PC-3 (cell line): ENCODE results near the gene IWS1. TPM values are rescaled to one million over a fixed set of nuclear protein-coding genes. Genes with fewer than 3 reads are reported as not detected.

Experiments used
- ATAC-seq: fragments of 200-7000 bp; cut with Tn5 transposase; 2 replicates; pipeline ENCODE4 v1.9.1; 2020; ENCODE audit warnings: mild to moderate bottlenecking, moderate library complexity
- BruUV-seq: library from RNA; stranded (reverse); fragments of 400-500 nt; replicated peaks from 2 replicates; lab custom pipeline; 2021; lab: Mats Ljungman, UMichigan
- CTCF ChIA-PET: fragments of 300-600 bp; sonication (Branson Sonifier 250); formaldehyde crosslinking; loops from one replicate; lab custom pipeline; 2022; ENCODE audit warnings: antibody characterized with exemption; lab: Charles Lee
- POLR2A ChIA-PET: fragments of 300-600 bp; sonication (Branson Sonifier 250); formaldehyde crosslinking; loops from one replicate; lab custom pipeline; 2022; ENCODE audit warnings: antibody characterized with exemption; ENCODE audit not compliant: unreplicated experiment; lab: Charles Lee
- DNase-seq: peaks from one replicate; pipeline ENCODE4 v3.0.0-alpha.2; 2015
- H2AFZ ChIP-seq: fragments of 300-600 bp; sonication (generic); 2 replicates; pipeline ENCODE4 v1.6.0; 2016; ENCODE audit warnings: antibody characterized with exemption, low read length
- H3F3A ChIP-seq: fragments of 300-600 bp; sonication (generic); one replicate; pipeline ENCODE4 v1.6.0; 2017; ENCODE audit warnings: antibody characterized with exemption, low read length, control low read depth, mild to moderate bottlenecking; ENCODE audit not compliant: unreplicated experiment
- H3K27ac ChIP-seq: fragments of 300-600 bp; sonication (generic); 2 replicates; pipeline ENCODE4 v1.5.1; 2016; ENCODE audit warnings: mild to moderate bottlenecking, low read length
- H3K27me3 ChIP-seq: fragments of 300-600 bp; sonication (generic); 2 replicates; pipeline ENCODE4 v1.6.1; 2016; ENCODE audit warnings: low read length, mixed read lengths
- H3K36me3 ChIP-seq: fragments of 300-600 bp; sonication (generic); 2 replicates; pipeline ENCODE4 v1.6.1; 2016; ENCODE audit warnings: low read depth, mixed run types, low read length, mixed read lengths
- H3K4me1 ChIP-seq: fragments of 300-600 bp; sonication (generic); 2 replicates; pipeline ENCODE4 v1.5.1; 2016; ENCODE audit warnings: low read length; ENCODE audit not compliant: insufficient read depth
- H3K4me2 ChIP-seq: fragments of 300-600 bp; sonication (generic); 2 replicates; pipeline ENCODE4 v1.6.0; 2016; ENCODE audit warnings: low read length
- H3K4me3 ChIP-seq: fragments of 300-600 bp; sonication (generic); 2 replicates; pipeline ENCODE4 v1.5.1; 2016; ENCODE audit warnings: mild to moderate bottlenecking, low read length, mixed read lengths
- H3K79me2 ChIP-seq: fragments of 300-600 bp; sonication (generic); 2 replicates; pipeline ENCODE4 v1.6.1; 2017; ENCODE audit warnings: low read length, mixed read lengths
- H3K9ac ChIP-seq: fragments of 300-600 bp; sonication (generic); 2 replicates; pipeline ENCODE4 v1.6.0; 2016; ENCODE audit warnings: mild to moderate bottlenecking, low read length
- H3K9me2 ChIP-seq: fragments of 300-600 bp; sonication (generic); replicated peaks from 2 replicates; pipeline ENCODE4 v1.6.1; 2016; ENCODE audit warnings: mixed run types, low read length, mixed read lengths
- H3K9me3 ChIP-seq: fragments of 300-600 bp; sonication (generic); 2 replicates; pipeline ENCODE4 v1.6.1; 2016; ENCODE audit warnings: low read length, mixed read lengths
- H4K20me1 ChIP-seq: fragments of 300-600 bp; sonication (generic); 2 replicates; pipeline ENCODE4 v1.6.1; 2016; ENCODE audit warnings: low read length, mixed read lengths
- EZH2 ChIP-seq: fragments of 300-600 bp; sonication (generic); IDR thresholded peaks from one replicate; pipeline ENCODE4 v1.6.1; 2017; ENCODE audit warnings: antibody characterized with exemption, mild to moderate bottlenecking, low read length; ENCODE audit not compliant: unreplicated experiment
- EZH2phosphoT487 ChIP-seq: fragments of 300-600 bp; sonication (generic); IDR thresholded peaks from 2 replicates; pipeline ENCODE4 v1.6.1; 2018; ENCODE audit warnings: mild to moderate bottlenecking, antibody characterized with exemption, low read length, borderline replicate concordance
- intact Hi-C: fragments of 100-400 bp; cut with micrococcal nuclease; formaldehyde crosslinking; loops from 2 replicates; pipeline ENCODE4 v1.9.0; 2023
- total RNA-seq: library from RNA; depleted of rRNA; stranded (reverse); fragments of >200 nt; gene quantifications from 2 replicates; pipeline ENCODE4 v1.2.3, GENCODE V29; 2014
- TF ChIP-seq, protein P1 (sequence below): fragments of 300-600 bp; sonication (generic); conservative IDR thresholded peaks from 2 replicates; pipeline ENCODE4 v1.5.1; 2017; ENCODE audit warnings: antibody characterized with exemption, low read depth, mild to moderate bottlenecking, low read length

Gene IWS1
- total RNA-seq, 1 experiment from 2014 or later = 51.4 TPM

DNA sequence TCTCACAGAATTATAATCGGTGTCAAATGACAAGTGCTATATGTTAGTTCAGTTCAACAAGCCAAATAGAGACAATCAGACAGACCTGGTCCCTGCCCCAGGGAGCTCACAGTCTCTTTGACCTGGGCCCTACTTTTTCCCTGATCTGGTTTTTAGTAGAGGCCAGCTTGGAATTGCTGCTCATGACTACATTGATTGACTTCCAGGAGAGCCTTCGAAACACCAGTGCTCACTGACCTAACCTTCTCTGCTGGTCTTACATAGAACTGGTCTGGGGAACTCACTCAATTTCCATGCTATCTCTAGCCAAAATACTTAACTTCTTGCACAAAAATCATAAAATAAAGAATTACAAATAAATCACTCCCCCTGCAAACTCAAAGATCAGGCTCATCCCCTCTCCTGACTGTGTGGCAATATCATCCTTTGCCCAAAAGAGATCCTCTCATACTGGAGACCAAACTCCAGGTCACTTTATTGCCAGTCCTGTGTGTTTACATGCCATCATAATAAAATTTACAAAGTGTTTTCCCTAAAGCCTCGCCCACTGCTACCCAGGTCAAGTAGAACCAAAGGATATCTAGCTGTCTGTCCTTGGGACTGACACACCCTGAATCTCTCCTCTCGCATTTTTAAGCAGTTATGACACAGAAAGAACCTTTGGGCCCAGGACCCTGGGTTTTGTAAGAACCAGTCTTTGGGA is 54.9 kb downstream of the IWS1 start:
- peak; percentile 40 for ATAC-seq
- POLR2A ChIA-PET = no interaction called here
- intact Hi-C loops = no loop called here

DNA sequence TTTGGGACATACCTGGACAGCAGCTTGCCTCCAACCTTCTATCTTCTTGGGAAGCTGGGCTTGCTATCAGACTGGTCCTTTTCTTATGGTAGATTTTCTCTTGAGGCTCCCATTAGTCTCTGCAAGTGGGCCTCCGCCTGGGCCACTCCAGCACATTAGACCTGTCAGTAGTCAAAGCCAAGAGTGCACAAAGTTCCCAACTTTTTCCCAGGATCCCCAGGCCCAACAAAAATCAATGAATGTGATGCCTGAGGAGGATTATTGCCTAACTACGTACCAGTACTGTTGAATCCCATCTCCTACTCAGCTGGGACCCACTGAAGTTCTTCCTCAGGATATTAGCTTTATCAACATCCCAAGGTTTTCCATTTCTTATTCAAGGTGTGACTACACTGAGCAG is 56.3 kb downstream of the IWS1 start:
- Histone ChIP-seq H3K4me2 (no peak overlapping the region), H3K9me2 (no peaks in the 10 kb centered on the region), H3K9ac (no peak overlapping the region), H3K9me3 (no peaks in the 10 kb centered on the region), H3K79me2 (no peaks in the 10 kb centered on the region), H3K36me3 (no peaks in the 10 kb centered on the region), H3K27me3 (no peaks in the 10 kb centered on the region), H3K27ac (no peak overlapping the region), H3K4me1 (no peaks in the 10 kb centered on the region), H3K4me3 (no peak overlapping the region), H4K20me1 (no peaks in the 10 kb centered on the region), H2AFZ (no peak overlapping the region), H3F3A (no peaks in the 10 kb centered on the region)
- DNase-seq (no peak), ATAC-seq (no peak)
- ChIA-PET POLR2A (no interaction called here), CTCF (no interaction called here)
- TF ChIP-seq EZH2phosphoT487 = no peak
- no peak for TF ChIP-seq EZH2
- BruUV-seq = no TSS peak
- intact Hi-C loops = no loop called here

More for the DNA sequence above, 54.9 kb downstream of the IWS1 start:
- no TSS peak for BruUV-seq
- H4K20me1 ChIP-seq = no peaks in the 10 kb centered on the region
- no peak overlapping the region for H2AFZ ChIP-seq
- no peaks in the 10 kb centered on the region for H3K9me3 ChIP-seq
- no peaks in the 10 kb centered on the region for H3K9me2 ChIP-seq
- H3K27me3 ChIP-seq = no peaks in the 10 kb centered on the region
- no peak overlapping the region for H3K4me2 ChIP-seq
- H3K4me3 ChIP-seq = no peak overlapping the region
- no peaks in the 10 kb centered on the region for H3F3A ChIP-seq
- H3K36me3 ChIP-seq = peaks cover 3% of the 10 kb centered on the region; the same call in 1 of the 2 replicates
- no peaks in the 10 kb centered on the region for H3K4me1 ChIP-seq
- no peak for DNase-seq
- no peak overlapping the region for H3K27ac ChIP-seq
- H3K79me2 ChIP-seq = no peaks in the 10 kb centered on the region
- CTCF ChIA-PET = no interaction called here
- no peak for TF ChIP-seq EZH2
- TF ChIP-seq EZH2phosphoT487 = no peak
- TF ChIP-seq, protein P1, sequence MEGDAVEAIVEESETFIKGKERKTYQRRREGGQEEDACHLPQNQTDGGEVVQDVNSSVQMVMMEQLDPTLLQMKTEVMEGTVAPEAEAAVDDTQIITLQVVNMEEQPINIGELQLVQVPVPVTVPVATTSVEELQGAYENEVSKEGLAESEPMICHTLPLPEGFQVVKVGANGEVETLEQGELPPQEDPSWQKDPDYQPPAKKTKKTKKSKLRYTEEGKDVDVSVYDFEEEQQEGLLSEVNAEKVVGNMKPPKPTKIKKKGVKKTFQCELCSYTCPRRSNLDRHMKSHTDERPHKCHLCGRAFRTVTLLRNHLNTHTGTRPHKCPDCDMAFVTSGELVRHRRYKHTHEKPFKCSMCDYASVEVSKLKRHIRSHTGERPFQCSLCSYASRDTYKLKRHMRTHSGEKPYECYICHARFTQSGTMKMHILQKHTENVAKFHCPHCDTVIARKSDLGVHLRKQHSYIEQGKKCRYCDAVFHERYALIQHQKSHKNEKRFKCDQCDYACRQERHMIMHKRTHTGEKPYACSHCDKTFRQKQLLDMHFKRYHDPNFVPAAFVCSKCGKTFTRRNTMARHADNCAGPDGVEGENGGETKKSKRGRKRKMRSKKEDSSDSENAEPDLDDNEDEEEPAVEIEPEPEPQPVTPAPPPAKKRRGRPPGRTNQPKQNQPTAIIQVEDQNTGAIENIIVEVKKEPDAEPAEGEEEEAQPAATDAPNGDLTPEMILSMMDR = no peak
- no peak overlapping the region for H3K9ac ChIP-seq

DNA sequence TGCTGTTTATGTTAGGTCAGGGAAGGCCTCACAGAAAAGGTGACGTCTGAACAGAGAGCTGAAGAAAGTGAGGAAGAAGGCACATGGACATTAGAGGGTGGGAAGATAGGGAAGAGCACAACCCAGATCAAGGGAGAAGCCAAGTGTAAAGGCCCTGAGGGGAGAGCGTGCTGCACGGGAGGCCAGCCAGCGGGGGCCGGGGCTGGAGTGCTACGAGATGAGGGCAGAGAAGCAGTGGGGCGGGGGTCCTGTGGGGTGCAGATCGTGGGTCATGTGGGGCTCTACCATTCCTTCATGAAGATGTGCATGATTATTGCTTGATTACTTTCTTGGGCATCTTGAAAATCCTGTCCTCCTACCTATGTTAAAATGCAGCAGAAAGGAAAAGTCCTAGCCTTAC is 57.2 kb downstream of the IWS1 start:
- Histone ChIP-seq H3K36me3 (no peaks in the 10 kb centered on the region), H3K27me3 (no peaks in the 10 kb centered on the region), H2AFZ (no peak overlapping the region), H3K4me2 (no peak overlapping the region), H4K20me1 (no peaks in the 10 kb centered on the region), H3K4me1 (no peaks in the 10 kb centered on the region), H3K79me2 (no peaks in the 10 kb centered on the region), H3K9ac (no peak overlapping the region), H3K9me3 (no peaks in the 10 kb centered on the region), H3F3A (no peaks in the 10 kb centered on the region), H3K27ac (no peak overlapping the region), H3K9me2 (no peaks in the 10 kb centered on the region), H3K4me3 (no peak overlapping the region)
- POLR2A ChIA-PET = no interaction called here
- intact Hi-C loops = no loop called here
- no TSS peak for BruUV-seq
- ATAC-seq = no peak
- TF ChIP-seq, protein P1 = no peak
- TF ChIP-seq EZH2phosphoT487 (no peak), EZH2 (no peak)
- CTCF ChIA-PET = no interaction called here
- no peak for DNase-seq
